ENCODE data around the gene RNF222. TPM values are rescaled to one million over a fixed set of nuclear protein-coding genes. Genes with fewer than 3 reads are reported as not detected.

The RNF222 gene
- total and polyA plus RNA-seq, 2 of the 4 experiments (the other 2 are of a cell fraction): not detected

DNA sequence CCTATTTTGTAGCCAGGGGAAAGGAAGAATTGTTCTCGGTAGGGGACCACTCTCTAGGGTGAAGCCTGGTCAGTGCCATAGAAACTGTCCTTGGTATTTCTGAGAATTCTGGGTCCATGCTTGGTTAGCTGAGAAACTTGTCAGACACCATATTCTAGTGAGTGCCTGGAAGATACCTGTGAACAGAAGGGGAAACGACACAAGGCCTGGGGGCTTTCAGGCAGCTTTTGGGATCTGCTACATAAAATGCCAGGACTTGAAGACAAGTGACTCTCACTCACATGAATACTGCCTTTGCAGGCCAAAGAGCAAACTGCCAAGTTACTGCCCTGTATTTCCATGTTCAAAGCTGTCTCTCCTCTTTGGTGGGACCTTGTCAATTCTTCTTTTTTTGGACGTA is 39.7 kb downstream of the RNF222 start:
- H4K20me1 ChIP-seq (ENCODE audit: insufficient read depth, low read length): no peaks in the 10 kb centered on the region
- no peak for DNase-seq
- TF ChIP-seq SMC3 (IDR thresholded peaks at IDR 0.05; ENCODE audit: low read depth, low read length) (no peak), RFX5 (IDR thresholded peaks at IDR 0.05; ENCODE audit: low read depth, low read length) (no peak), POLR2A (IDR thresholded peaks at IDR 0.05; ENCODE audit: low read depth, low read length) (no peak), CHD1 (IDR thresholded peaks at IDR 0.05; ENCODE audit: low read depth, low read length) (no peak), RAD21 (IDR thresholded peaks at IDR 0.05; ENCODE audit: low read length) (no peak), NFE2L2 (IDR thresholded peaks at IDR 0.05; ENCODE audit: low read depth, low read length) (no peak), CEBPB (IDR thresholded peaks at IDR 0.05; ENCODE audit: low read depth, low read length) (no peak), MAFK (IDR thresholded peaks at IDR 0.05; ENCODE audit: low read depth, low read length) (no peak), RCOR1 (IDR thresholded peaks at IDR 0.05; ENCODE audit: insufficient replicate concordance, low read length) (no peak), MXI1 (IDR thresholded peaks at IDR 0.05; ENCODE audit: borderline replicate concordance, low read depth, low read length) (no peak), FOS (IDR thresholded peaks at IDR 0.05; ENCODE audit: low read depth, low read length) (no peak), MAZ (IDR thresholded peaks at IDR 0.05; ENCODE audit: borderline replicate concordance, low read depth, low read length) (no peak), BHLHE40 (IDR thresholded peaks at IDR 0.05; ENCODE audit: low read depth, low read length) (no peak)
- TF ChIP-seq, protein P1, sequence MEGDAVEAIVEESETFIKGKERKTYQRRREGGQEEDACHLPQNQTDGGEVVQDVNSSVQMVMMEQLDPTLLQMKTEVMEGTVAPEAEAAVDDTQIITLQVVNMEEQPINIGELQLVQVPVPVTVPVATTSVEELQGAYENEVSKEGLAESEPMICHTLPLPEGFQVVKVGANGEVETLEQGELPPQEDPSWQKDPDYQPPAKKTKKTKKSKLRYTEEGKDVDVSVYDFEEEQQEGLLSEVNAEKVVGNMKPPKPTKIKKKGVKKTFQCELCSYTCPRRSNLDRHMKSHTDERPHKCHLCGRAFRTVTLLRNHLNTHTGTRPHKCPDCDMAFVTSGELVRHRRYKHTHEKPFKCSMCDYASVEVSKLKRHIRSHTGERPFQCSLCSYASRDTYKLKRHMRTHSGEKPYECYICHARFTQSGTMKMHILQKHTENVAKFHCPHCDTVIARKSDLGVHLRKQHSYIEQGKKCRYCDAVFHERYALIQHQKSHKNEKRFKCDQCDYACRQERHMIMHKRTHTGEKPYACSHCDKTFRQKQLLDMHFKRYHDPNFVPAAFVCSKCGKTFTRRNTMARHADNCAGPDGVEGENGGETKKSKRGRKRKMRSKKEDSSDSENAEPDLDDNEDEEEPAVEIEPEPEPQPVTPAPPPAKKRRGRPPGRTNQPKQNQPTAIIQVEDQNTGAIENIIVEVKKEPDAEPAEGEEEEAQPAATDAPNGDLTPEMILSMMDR (conservative IDR thresholded peaks at IDR 0.05; ENCODE audit: low read depth, low read length): no peak
- TF ChIP-seq, protein P2, sequence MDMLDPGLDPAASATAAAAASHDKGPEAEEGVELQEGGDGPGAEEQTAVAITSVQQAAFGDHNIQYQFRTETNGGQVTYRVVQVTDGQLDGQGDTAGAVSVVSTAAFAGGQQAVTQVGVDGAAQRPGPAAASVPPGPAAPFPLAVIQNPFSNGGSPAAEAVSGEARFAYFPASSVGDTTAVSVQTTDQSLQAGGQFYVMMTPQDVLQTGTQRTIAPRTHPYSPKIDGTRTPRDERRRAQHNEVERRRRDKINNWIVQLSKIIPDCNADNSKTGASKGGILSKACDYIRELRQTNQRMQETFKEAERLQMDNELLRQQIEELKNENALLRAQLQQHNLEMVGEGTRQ (IDR thresholded peaks at IDR 0.05; ENCODE audit: low read depth, low read length): no peak
- TF ChIP-seq, protein P3, sequence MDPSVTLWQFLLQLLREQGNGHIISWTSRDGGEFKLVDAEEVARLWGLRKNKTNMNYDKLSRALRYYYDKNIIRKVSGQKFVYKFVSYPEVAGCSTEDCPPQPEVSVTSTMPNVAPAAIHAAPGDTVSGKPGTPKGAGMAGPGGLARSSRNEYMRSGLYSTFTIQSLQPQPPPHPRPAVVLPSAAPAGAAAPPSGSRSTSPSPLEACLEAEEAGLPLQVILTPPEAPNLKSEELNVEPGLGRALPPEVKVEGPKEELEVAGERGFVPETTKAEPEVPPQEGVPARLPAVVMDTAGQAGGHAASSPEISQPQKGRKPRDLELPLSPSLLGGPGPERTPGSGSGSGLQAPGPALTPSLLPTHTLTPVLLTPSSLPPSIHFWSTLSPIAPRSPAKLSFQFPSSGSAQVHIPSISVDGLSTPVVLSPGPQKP (IDR thresholded peaks at IDR 0.05; ENCODE audit: borderline replicate concordance, low read depth, low read length): no peak
- no peak for ATAC-seq (ENCODE audit: low read depth)
- in situ Hi-C loops (cut with MboI; ENCODE audit: low sequenced_read_pairs): no loop called here
- BruUV-seq (replicated peaks): no TSS peak
- no peaks in the 10 kb centered on the region for H3K27me3 ChIP-seq (ENCODE audit: control insufficient read depth, insufficient read depth, low read length)
- no peak overlapping the region for H3K4me3 ChIP-seq (ENCODE audit: insufficient read depth, low read depth, low read length)
- H2BK5ac ChIP-seq (ENCODE audit: low read depth, low read length, poor library complexity, severe bottlenecking): no peak overlapping the region
- no peak overlapping the region for H2AK9ac ChIP-seq (replicated peaks; ENCODE audit: low read depth, low read length, poor library complexity)
- WGBS, 2 experiments (ENCODE audit: extremely low coverage in 2 of 2, insufficient read length in 1 of 2): 100% methylated on average over 1 of the region's 3 CpGs; no CpG with 5 or more reads in 1 of the 2 experiments
- H2BK15ac ChIP-seq (ENCODE audit: low read depth, low read length): no peak overlapping the region
- H2BK20ac ChIP-seq (ENCODE audit: low read depth, low read length): no peak overlapping the region
- ChIA-PET POLR2A (ENCODE audit: unreplicated experiment) (no interaction called here), CTCF (no interaction called here)
- H3K56ac ChIP-seq (ENCODE audit: extremely low read depth, insufficient read depth, low read length): no peak overlapping the region
- H4K8ac ChIP-seq (ENCODE audit: low read depth in 2 of 2, low read length in 2 of 2): no peak overlapping the region
- H3K18ac ChIP-seq (ENCODE audit: low read depth, low read length): no peak overlapping the region
- H2AFZ ChIP-seq (replicated peaks; ENCODE audit: low read length, poor library complexity): no peak overlapping the region
- no peak overlapping the region for H3K23ac ChIP-seq (ENCODE audit: low read depth, low read length)
- peaks cover 9% of the 10 kb centered on the region; the same call in 1 of the 2 replicates for H3K9me1 ChIP-seq (ENCODE audit: insufficient read depth, low read length)
- H3K27ac ChIP-seq (ENCODE audit: insufficient read depth, low read length): no peak overlapping the region
- no peak overlapping the region for H4K91ac ChIP-seq (ENCODE audit: insufficient read depth, low read depth, low read length)
- intact Hi-C loops (cut with micrococcal nuclease): no loop called here
- no peak overlapping the region for H3K14ac ChIP-seq (replicated peaks; ENCODE audit: low read depth, low read length)
- no peak overlapping the region for H3K9ac ChIP-seq (ENCODE audit: low read depth, low read length)
- H3K9me3 ChIP-seq (ENCODE audit: control insufficient read depth, insufficient read depth, low read length): no peaks in the 10 kb centered on the region
- H3K4me2 ChIP-seq (ENCODE audit: low read depth, low read length): no peak overlapping the region
- H3K79me1 ChIP-seq (ENCODE audit: low read depth in 1 of 2, low read length in 2 of 2): peaks cover 0 to 11% of the 10 kb centered on the region in 2 experiments; a peak in 2 of 4 replicates
- no peak overlapping the region for H2BK120ac ChIP-seq (ENCODE audit: low read depth, low read length)
- dilution Hi-C loops (cut with HindIII; ENCODE audit: low sequenced_read_pairs, unreplicated experiment): no loop called here
- H3K36me3 ChIP-seq (ENCODE audit: control insufficient read depth, insufficient read depth, low read length): no peaks in the 10 kb centered on the region
- H2AK5ac ChIP-seq (ENCODE audit: low read depth, low read length): no peak overlapping the region
- peaks cover 7% of the 10 kb centered on the region for H3K4me1 ChIP-seq (ENCODE audit: control insufficient read depth, insufficient read depth, low read length)
- H3K4ac ChIP-seq (ENCODE audit: low read depth, low read length): no peak overlapping the region
- no peak overlapping the region for H4K5ac ChIP-seq (ENCODE audit: low read depth, low read length)

Measured in IMR-90 (cell line).